Endothelial cell of umbilical vein (primary cell): ENCODE results near the gene FAM136A. TPM values are rescaled to one million over a fixed set of nuclear protein-coding genes. Genes with fewer than 3 reads are reported as not detected.

Experiments used
- BruUV-seq: library from RNA; stranded (reverse); fragments of 400-500 nt; replicated peaks from 2 replicates; lab custom pipeline; 2021; lab: Mats Ljungman, UMichigan
- CTCF ChIA-PET: fragments of 300-600, 350-600 bp; sonication (Branson Sonifier 250); formaldehyde crosslinking; loops from one replicate; lab custom pipeline; 2021; ENCODE audit warnings: antibody characterized with exemption, inconsistent platforms; lab: Charles Lee
- POLR2A ChIA-PET: fragments of 300-600, 350-600 bp; sonication (Branson Sonifier 250); formaldehyde crosslinking; loops from one replicate; lab custom pipeline; 2021; ENCODE audit warnings: antibody characterized with exemption, inconsistent platforms; lab: Charles Lee
- DNase-seq: peaks from one replicate; pipeline ENCODE4 v3.0.0-alpha.2; 2011; ENCODE audit warnings: low read depth, low spot score
- FAIRE-seq: peaks from 2 replicates; lab custom pipeline; 2011; peaks lifted over from hg19 to GRCh38; lab: Jason Lieb, UNC
- H2AFZ ChIP-seq: 2 replicates; pipeline ENCODE4 v1.6.0; 2012; ENCODE audit warnings: low read depth, low read length, control low read depth, inconsistent platforms
- H3K27ac ChIP-seq: 2 replicates; pipeline ENCODE4 v1.5.1; 2011; ENCODE audit warnings: low read depth, mild to moderate bottlenecking, control low read depth, low read length, moderate library complexity; ENCODE audit not compliant: insufficient read depth
- H3K27me3 ChIP-seq, 2 experiments: 2 replicates each; pipeline versions ENCODE4 v1.6.0 to v1.6.1; 2011; ENCODE audit warnings: low read length in 2 of 2, mixed read lengths in 1 of 2; ENCODE audit not compliant: control insufficient read depth in 2 of 2, insufficient read depth in 2 of 2
- H3K36me3 ChIP-seq, 2 experiments: 2 replicates in 1 of 2; 3 replicates in 1 of 2; pipeline ENCODE4 v1.5.1; 2011; ENCODE audit warnings: low read length in 2 of 2, mild to moderate bottlenecking in 1 of 2, moderate library complexity in 1 of 2; ENCODE audit not compliant: control insufficient read depth in 2 of 2, insufficient read depth in 2 of 2; ENCODE audit errors: extremely low read depth in 1 of 2
- H3K4me1 ChIP-seq: 3 replicates; pipeline ENCODE4 v1.5.1; 2011; ENCODE audit warnings: mild to moderate bottlenecking, low read length; ENCODE audit not compliant: control insufficient read depth, insufficient read depth; ENCODE audit errors: extremely low read depth
- H3K4me2 ChIP-seq: 2 replicates; pipeline ENCODE4 v1.6.1; 2011; ENCODE audit warnings: low read length, control low read depth, mixed read lengths; ENCODE audit not compliant: insufficient read depth
- H3K4me3 ChIP-seq, 3 experiments: fragments of 200-600 bp in 1 of 3; sonication (generic), shearing (Covaris generic) in 1 of 3; replicated peaks in 1 of 3; 2 replicates each; pipeline ENCODE4 v1.5.1; 2011 to 2016; ENCODE audit warnings: control low read depth in 3 of 3, low read length in 3 of 3, mild to moderate bottlenecking in 2 of 3, inconsistent platforms in 1 of 3, low read depth in 1 of 3, moderate library complexity in 1 of 3; ENCODE audit not compliant: insufficient read depth in 1 of 3
- H3K79me2 ChIP-seq: 2 replicates; pipeline ENCODE4 v1.6.0; 2012; ENCODE audit warnings: low read length, inconsistent platforms; ENCODE audit not compliant: control insufficient read depth, insufficient read depth
- H3K9ac ChIP-seq: replicated peaks from 2 replicates; pipeline ENCODE3; 2011; ENCODE audit warnings: low read length, control low read depth; ENCODE audit not compliant: insufficient read depth; ENCODE audit errors: extremely low read depth
- H3K9me1 ChIP-seq: replicated peaks from 3 replicates; pipeline ENCODE4 v1.6.0; 2011; ENCODE audit warnings: mild to moderate bottlenecking, low read length; ENCODE audit not compliant: control insufficient read depth, insufficient read depth; ENCODE audit errors: extremely low read depth
- H3K9me3 ChIP-seq: replicated peaks from 2 replicates; pipeline ENCODE4 v1.5.1; 2012; ENCODE audit warnings: low read length, inconsistent platforms; ENCODE audit not compliant: control insufficient read depth, insufficient read depth
- H4K20me1 ChIP-seq: replicated peaks from 2 replicates; pipeline ENCODE3; 2011; ENCODE audit warnings: mild to moderate bottlenecking, low read length; ENCODE audit not compliant: control insufficient read depth, insufficient read depth; ENCODE audit errors: extremely low read depth
- CTCF ChIP-seq, 2 donors: IDR thresholded peaks; 1 replicate in 1 of 2; 2 replicates in 1 of 2; pipeline ENCODE4 v1.5.1; 2011; ENCODE audit warnings: low read length in 2 of 2, mild to moderate bottlenecking in 2 of 2, moderate library complexity in 2 of 2, control low read depth in 1 of 2, inconsistent platforms in 1 of 2, low read depth in 1 of 2; ENCODE audit not compliant: insufficient read depth in 1 of 2; ENCODE audit errors: extremely low read depth in 1 of 2
- EZH2 ChIP-seq: IDR thresholded peaks from 2 replicates; pipeline ENCODE4 v1.6.1; 2012; ENCODE audit warnings: borderline replicate concordance, low read depth, mild to moderate bottlenecking, moderate library complexity, low read length, inconsistent platforms; ENCODE audit not compliant: severe bottlenecking
- FOS ChIP-seq: IDR thresholded peaks from 2 replicates; pipeline ENCODE4 v1.6.1; 2011; ENCODE audit warnings: mild to moderate bottlenecking, low read length, moderate library complexity, borderline replicate concordance; ENCODE audit not compliant: insufficient read depth
- GATA2 ChIP-seq: IDR thresholded peaks from 2 replicates; pipeline ENCODE4 v1.7.0; 2011; ENCODE audit warnings: low read depth, mild to moderate bottlenecking, moderate library complexity, mixed read lengths, low read length; ENCODE audit not compliant: insufficient read length, insufficient read depth
- JUN ChIP-seq: IDR thresholded peaks from 2 replicates; pipeline ENCODE4 v1.6.1; 2011; ENCODE audit warnings: borderline replicate concordance, low read depth; ENCODE audit not compliant: insufficient read length, insufficient read depth
- MYC ChIP-seq: IDR thresholded peaks from one replicate; pipeline ENCODE4 v1.6.1; 2011; ENCODE audit warnings: mild to moderate bottlenecking, low read depth, low read length
- POLR2A ChIP-seq: IDR thresholded peaks from 2 replicates; pipeline ENCODE4 v1.6.1; 2012; ENCODE audit warnings: low read depth, mild to moderate bottlenecking, control low read depth, low read length
- POLR2AphosphoS5 ChIP-seq: IDR thresholded peaks from 2 replicates; pipeline ENCODE4 v1.6.1; 2012; ENCODE audit warnings: low read depth, mild to moderate bottlenecking, control low read depth, low read length, moderate library complexity; ENCODE audit not compliant: insufficient read depth
- dilution Hi-C: fragments of 300-500 bp; cut with MboI; formaldehyde crosslinking; loops from one replicate; pipeline ENCODE4 v1.15.0; 2019; ENCODE audit warnings: low sequenced_read_pairs; ENCODE audit not compliant: extremely low pct_ligation_motif_present
- intact Hi-C: fragments of 100-400 bp; cut with micrococcal nuclease; formaldehyde crosslinking; loops from one replicate; pipeline ENCODE4 v1.10.0; 2022
- polyA plus RNA-seq, 4 experiments: library from polyadenylated mRNA; depleted of rRNA in 3 of 4; stranded (reverse) in 3 of 4; unstranded in 1 of 4; fragments of >200 nt; gene quantifications; 2 replicates each; pipeline versions ENCODE4 v1.2.1 to v1.2.3, GENCODE V29; 2011 to 2012; ENCODE audit warnings: missing spikeins in 1 of 4
- total RNA-seq: library from RNA; stranded (reverse); gene quantifications from 2 replicates; pipeline ENCODE4 v1.2.3, GENCODE V29; 2021
- TF ChIP-seq, protein P1 (sequence below): IDR thresholded peaks from 2 replicates; pipeline ENCODE4 v1.6.1; 2011; ENCODE audit not compliant: insufficient read depth, insufficient read length

FAM136A gene
- total and polyA plus RNA-seq, 2 donors (not counting 3 experiments of a cell fraction or from before 2014, with no cell fraction given): 28.3 to 42.4 TPM

DNA sequence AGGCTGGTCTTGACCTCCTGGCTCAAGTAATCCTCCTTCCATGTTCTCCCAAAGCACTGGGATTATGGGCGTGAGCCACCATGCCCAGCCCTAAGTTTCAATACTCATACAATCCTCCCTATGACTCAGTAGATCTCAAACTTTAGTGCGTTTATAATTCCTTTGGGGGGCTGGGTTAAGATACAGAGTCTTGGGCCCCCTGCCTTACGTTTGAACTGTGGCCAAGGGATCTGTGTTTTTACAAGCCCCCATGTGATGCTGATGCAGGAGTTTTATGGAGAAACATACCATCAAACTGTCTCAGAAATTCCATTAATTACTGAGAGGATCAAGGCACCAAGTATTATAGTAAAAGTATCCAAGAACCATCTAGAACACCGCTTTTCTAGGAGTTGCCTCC, 38.2 kb upstream of the FAM136A start:
- Histone ChIP-seq H2AFZ (no peak overlapping the region), H3K9me3 (no peaks in the 10 kb centered on the region), H4K20me1 (no peaks in the 10 kb centered on the region), H3K9me1 (no peaks in the 10 kb centered on the region), H3K79me2 (no peaks in the 10 kb centered on the region), H3K36me3 (no peaks in the 10 kb centered on the region), H3K4me1 (no peaks in the 10 kb centered on the region), H3K4me3 (no peak overlapping the region), H3K4me2 (no peak overlapping the region), H3K27me3 (no peaks in the 10 kb centered on the region), H3K9ac (no peak overlapping the region), H3K27ac (no peak overlapping the region)
- intact Hi-C loops: loop anchor here (5.0 to 10.0 kb wide), 2 partner anchors 105 to 212 kb away; partner anchors contain the start of gene TGFA
- no peak for FAIRE-seq
- dilution Hi-C loops: no loop called here
- ChIA-PET CTCF (interaction anchor here (1.4 to 7.7 kb wide), 6 partner anchors 17 to 306 kb away, joined by 3 to 258 read pairs (median 7); no protein-coding TSS in a partner anchor), POLR2A (no interaction called here)
- TF ChIP-seq MYC (no peak), EZH2 (no peak), POLR2A (no peak), FOS (no peak), JUN (no peak), CTCF (IDR thresholded peaks at IDR 0.05; ENCODE audit: extremely low read depth in 1 of 2, insufficient read depth in 1 of 2, low read depth in 1 of 2, low read length in 2 of 2) (no peak), GATA2 (no peak), POLR2AphosphoS5 (no peak)
- TF ChIP-seq, protein P1, sequence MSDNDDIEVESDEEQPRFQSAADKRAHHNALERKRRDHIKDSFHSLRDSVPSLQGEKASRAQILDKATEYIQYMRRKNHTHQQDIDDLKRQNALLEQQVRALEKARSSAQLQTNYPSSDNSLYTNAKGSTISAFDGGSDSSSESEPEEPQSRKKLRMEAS: no peak
- no TSS peak for BruUV-seq
- DNase-seq: no peak
